Left renal cortex interstitium (tissue), 4 donors: ENCODE results near the gene NCOA5. TPM values are rescaled to one million over a fixed set of nuclear protein-coding genes. Genes with fewer than 3 reads are reported as not detected.
A peak's percentile ranks its signal among the peaks of the same experiment; 100 is the strongest.

Experiments
- DNase-seq, 4 donors: peaks; one replicate each; pipeline ENCODE4 v3.0.0-alpha.2; 2013; ENCODE audit warnings: low read depth in 4 of 4, low spot score in 2 of 4, missing footprints in 1 of 4
- polyA plus RNA-seq, 4 donors: library from polyadenylated mRNA; unstranded; fragments of 120-200 nt; gene quantifications; one replicate each; pipeline ENCODE4 v1.2.1, GENCODE V29; 2013; ENCODE audit not compliant: insufficient read length in 4 of 4

The NCOA5 gene
- 10 to 100 TPM; 53.7 to 62.9 (median 57.5) TPM for polyA plus RNA-seq

DNA sequence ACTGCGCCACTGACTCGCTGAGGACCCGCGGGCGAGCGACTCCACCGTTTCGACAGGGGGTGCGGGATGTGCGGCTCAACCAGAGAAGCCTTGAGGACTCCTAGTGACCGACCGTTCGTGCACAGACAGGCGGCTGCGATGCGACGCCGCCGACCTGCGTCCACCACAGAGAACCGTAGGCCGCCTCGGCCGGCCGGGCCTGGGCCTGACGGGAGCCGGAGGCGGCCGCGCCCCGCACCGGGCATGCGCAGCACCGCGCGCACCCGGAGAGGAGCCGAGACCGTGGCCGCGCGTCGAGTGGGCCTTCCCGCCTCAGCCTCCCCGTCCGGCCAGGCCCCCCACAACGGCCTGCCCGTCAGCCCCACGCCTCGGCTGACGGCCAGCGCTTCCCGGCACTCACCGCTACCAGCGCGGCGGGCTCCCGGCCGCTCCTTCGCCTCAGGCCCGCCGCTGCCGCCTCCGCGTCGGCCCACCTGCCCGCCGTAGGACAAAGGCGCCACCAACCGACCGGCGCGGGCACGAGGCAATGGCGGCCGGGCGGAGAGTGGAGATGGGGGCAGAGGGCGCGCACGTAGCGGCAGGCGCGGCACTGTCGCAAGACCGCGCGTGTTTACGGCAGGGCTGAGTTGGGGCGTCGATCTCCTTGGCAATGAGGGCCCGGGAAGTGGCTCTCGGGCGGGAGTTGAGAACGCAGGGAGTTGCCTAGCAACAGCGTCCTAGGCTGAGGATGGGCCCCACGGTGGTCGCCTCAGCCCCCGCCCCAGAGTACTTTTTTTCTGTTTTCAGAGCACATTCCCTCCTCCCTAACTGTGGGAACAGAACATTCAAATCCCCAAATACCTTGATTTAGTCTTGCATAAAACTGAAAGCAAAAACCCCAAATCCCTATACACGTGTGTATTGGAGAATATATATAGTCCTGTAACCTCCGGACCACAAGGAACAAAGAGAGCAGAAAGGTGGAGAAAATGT, at the start of gene NCOA5:
TSS of gene NCOA5 (minus strand) at position 546 of the 972 bp plus-strand sequence. CDS start 10,538 bp downstream, outside the sequence.
- DNase-seq, result peak; percentile 80 to 89 (median 85)

DNA sequence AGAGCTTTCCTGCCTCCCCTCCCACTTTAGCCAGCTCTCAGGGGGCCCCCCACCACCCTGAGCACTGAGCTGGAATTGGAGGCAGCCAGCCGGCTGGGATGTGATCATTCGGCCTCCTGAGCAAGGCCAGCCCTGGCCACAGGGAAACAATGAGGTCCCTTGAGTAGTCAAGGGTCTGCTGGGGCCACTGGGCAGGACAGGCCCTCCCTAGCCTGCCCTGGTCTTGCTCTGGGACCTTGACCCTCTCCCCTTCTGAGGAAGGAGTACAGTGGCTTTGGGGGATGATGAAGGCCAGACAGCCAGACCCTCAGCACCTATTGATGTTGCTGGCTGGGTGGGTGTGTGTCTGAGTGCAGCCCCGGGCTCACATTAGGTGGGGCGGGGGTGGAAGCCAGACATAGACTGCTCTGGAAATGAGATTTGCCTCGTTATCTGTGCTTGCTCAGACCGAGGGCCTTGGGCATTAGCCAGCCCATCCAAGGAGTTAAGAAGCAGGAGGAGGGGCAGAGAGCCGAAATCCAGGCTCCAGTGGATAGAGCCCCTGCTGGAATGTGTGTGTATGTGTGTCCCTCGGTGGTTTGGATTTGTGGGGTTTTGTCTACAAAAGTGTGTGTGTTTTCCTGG, 49.6 kb upstream of the NCOA5 start:
- DNase-seq, result no peak

DNA sequence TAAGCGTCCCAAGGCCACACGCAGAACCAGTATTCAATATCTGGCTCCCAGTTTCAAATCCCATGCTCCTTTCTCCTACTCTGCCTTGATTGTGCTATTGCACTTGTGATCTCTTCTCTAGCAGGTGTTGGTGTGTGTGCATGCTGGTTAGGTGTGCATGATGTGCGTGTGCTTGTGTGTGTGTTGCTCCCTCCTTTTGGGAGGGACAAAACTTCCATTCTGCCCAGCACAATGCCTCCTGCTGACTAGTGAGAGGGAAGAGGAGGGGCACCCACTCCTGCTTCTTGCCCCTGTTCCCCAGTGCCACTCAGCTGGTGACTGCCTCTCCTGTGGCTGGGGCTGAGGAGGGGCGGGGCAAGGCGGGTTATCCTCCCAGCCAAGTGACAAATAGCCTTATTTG, 48.1 kb upstream of the NCOA5 start:
- no peak for DNase-seq

- no peak for DNase-seq
These were observed 46.3 kb upstream of the NCOA5 start for GRCh38 chr20:46135856-46136633.

- no peak for DNase-seq
These were observed 45.0 kb upstream of the NCOA5 start for GRCh38 chr20:46134716-46135115.

- DNase-seq, result no peak
These were observed 44.3 kb upstream of the NCOA5 start for GRCh38 chr20:46133886-46134654.

- DNase-seq, result peak in 2 of 4 donors; percentile 28 to 34
These were observed 43.0 kb upstream of the NCOA5 start for GRCh38 chr20:46132705-46133120.

DNA sequence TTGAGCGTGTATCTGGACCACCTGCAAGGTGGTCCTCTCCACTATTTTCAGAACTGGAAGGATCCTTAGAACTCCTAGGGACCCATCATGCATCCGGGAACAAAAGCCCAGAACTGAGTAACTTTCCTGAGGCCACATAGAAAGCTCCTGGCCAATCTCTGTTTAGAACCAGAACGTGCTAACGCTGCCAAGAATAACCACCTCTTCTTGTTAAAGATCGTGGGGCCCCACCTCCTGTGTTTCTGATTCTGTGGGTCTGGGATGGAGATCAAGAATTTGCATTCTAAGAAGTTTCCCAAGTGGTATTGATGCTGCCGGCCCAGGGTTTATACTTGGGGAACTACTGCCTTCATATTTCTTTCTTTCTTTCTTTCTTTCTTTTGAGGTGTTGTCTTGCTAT, 41.6 kb upstream of the NCOA5 start:
- DNase-seq, result no peak

DNA sequence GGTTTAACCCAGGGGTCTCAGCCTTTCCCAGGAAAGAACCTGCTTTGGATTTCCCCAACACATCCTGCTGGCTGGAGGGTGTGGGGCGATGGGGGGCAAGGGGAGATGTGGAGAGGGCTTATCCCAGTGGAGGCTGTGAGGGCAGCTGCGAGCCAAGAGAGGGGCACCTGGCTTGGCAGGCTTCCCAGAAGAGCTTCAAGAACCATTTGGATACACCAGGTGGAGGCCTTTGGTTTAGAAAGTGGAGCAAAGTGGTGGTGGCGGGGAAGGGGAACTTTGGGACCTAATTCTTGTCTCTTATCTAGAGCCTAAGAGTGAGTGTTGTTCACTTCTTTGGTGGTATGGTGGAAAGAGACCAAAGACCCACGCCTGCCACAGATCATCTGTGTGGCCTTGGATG, 40.8 kb upstream of the NCOA5 start:
- no peak for DNase-seq

- DNase-seq, result no peak
These were observed 40.3 kb upstream of the NCOA5 start for GRCh38 chr20:46129955-46130481.

GRCh38 chr20:46128310-46129151, 38.8 kb upstream of the NCOA5 start:
- no peak for DNase-seq

DNA sequence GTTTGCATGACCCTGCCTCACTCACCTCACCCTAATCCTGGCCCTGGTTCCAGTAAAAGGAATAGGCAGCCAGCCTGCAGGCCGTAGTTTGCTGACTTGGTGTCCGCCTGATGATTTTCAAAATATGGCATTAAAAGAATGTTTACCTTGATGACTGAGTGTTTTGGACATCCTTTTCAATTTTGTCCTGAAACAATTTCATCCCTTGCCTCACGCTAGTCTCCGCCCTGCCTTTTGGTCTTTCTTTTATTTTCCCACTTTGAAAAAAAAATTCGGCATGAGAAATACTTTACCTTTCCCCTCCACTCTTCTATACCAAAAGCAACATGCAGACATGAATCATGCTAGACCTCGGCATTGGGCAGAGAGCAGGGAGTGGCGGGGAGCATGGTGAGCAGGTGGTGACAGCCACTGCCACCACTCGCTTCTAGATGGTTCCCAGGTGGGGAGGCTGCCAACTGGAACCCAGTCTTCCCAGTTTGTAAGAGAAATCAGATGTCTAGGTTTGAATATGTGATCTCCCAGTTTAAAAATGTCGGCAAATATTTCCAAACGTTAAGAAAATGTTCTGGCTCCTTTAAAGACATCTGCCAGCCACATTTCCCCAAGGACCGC, 37.7 kb upstream of the NCOA5 start:
- no peak for DNase-seq

GRCh38 chr20:46126440-46127056, 36.8 kb upstream of the NCOA5 start:
- no peak for DNase-seq

DNA sequence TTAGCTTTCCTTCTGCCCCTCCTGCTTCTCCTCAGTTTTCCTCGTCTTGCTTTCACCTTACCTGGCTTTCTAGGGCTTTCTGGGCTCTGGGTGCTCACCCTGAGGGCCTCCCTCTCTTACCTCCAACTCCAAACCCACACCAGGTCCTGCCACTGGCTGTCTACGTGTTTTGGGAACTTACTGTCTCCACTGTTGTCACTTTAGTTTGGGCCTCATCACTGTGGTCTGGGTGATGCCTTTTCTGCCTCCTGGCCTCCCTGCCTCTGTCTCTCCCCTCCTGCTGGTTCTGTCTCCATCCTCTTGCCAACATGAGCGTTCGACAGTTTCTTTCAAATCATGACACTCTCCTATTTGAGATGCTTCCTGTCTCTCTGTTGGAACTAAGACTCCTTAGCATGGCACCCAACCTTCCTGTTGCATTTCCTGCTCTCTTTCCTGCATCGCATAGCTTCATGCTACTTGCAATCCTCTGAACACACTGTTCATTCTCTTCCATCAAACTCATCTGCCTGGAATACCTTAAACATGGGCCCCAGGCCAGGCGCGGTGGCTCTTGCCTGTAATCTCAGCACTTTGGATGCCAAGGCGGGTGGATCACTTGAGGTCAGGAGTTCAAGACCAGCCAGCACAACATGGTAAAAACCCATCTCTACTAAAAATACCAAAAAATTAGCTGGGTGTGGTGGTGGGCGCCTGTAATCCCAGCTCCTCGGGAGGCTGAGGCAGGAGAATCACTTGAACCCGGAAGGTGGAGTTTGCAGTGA, 33.9 kb upstream of the NCOA5 start:
- no peak for DNase-seq

DNA sequence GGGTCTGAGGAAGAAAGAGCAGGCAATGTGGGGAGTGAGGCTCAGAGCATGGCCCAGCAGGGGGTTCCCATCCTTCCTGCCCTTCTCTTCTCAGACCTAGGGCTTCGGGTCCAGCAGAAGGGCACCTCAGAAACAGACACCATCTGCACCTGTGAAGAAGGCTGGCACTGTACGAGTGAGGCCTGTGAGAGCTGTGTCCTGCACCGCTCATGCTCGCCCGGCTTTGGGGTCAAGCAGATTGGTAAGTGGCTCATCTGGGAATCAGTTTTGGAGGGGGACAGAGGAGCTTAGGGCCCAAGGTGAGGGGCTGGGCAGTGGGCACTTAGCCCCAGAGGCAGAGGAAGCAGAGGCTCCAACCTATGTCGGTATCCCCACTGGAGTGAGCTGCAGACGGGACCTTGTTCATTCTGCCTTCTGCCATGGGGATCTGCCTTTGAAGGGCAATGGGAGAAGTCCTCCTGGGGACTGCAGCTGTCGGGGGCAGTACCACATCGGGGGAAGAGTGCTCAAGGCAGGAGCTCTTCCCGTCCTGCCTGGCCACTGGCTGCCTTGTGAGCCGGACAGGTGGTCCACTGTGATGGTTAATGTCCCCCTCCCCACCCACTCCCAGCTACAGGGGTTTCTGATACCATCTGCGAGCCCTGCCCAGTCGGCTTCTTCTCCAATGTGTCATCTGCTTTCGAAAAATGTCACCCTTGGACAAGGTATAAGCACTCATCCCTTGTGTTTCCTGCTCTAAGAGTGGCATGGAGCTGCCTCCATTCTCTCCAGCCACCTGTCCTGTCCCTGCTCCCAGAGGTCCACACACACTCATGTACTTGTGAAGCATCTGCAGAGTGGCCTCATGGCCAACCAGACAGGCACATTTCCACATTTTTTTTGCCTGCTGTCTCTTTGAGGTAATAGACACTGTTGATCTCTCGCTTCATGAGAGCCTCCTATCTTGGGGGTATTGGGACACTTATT, 33.0 kb upstream of the NCOA5 start:
- no peak for DNase-seq

DNA sequence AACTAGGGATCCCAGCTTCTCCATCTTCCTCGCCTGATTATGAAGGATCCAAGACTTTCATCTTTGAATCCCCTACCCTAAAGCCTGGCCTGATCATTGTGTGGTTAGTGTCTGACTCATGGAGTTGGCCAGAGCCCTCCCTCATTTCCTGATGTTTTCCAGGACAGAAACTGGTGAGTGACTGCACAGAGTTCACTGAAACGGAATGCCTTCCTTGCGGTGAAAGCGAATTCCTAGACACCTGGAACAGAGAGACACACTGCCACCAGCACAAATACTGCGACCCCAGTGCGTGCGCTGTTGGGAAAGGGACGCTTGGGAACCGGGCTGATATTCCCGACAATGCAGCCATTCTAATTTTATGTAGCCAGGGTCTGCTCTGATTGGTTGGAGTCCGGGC, 32.3 kb upstream of the NCOA5 start:
- DNase-seq, result no peak
